Measurements from ENCODE around the gene VPS13A. TPM values are rescaled to one million over a fixed set of nuclear protein-coding genes. Genes with fewer than 3 reads are reported as not detected.

VPS13A gene
- total RNA-seq, 1 donor from 2014 or later: 19.5 TPM

DNA sequence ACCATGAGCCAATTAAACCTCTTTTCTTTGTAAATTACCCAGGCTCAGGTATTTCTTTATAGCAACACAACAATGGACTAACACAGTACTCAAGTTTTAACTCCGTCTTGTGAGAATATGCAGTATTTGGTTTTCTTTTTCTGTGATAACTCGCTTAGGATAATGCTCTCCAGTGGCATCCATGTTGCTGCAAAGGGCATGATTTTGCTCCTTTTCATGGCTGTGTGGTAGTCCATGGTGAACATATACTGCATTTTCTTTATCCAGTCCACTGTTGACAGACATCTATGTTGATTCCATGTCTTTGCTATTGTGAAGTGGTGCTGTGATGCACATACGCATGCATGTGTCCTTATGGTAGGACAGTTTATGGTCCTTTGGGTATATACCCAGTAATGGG, 10.9 kb downstream of the VPS13A start:
- H3K4me3 ChIP-seq (ENCODE audit: low read depth, low read length): no peak overlapping the region
- DNase-seq (ENCODE audit: low read depth) (no peak), FAIRE-seq (no peak)
- TF ChIP-seq, protein P1, sequence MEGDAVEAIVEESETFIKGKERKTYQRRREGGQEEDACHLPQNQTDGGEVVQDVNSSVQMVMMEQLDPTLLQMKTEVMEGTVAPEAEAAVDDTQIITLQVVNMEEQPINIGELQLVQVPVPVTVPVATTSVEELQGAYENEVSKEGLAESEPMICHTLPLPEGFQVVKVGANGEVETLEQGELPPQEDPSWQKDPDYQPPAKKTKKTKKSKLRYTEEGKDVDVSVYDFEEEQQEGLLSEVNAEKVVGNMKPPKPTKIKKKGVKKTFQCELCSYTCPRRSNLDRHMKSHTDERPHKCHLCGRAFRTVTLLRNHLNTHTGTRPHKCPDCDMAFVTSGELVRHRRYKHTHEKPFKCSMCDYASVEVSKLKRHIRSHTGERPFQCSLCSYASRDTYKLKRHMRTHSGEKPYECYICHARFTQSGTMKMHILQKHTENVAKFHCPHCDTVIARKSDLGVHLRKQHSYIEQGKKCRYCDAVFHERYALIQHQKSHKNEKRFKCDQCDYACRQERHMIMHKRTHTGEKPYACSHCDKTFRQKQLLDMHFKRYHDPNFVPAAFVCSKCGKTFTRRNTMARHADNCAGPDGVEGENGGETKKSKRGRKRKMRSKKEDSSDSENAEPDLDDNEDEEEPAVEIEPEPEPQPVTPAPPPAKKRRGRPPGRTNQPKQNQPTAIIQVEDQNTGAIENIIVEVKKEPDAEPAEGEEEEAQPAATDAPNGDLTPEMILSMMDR (IDR thresholded peaks at IDR 0.05; ENCODE audit: insufficient read depth, low read length, severe bottlenecking): no peak
- H3K36me3 ChIP-seq (ENCODE audit: control insufficient read depth, insufficient read depth, low read length): no peaks in the 10 kb centered on the region
- H3K27me3 ChIP-seq (ENCODE audit: control insufficient read depth, insufficient read depth, low read length): no peaks in the 10 kb centered on the region

DNA sequence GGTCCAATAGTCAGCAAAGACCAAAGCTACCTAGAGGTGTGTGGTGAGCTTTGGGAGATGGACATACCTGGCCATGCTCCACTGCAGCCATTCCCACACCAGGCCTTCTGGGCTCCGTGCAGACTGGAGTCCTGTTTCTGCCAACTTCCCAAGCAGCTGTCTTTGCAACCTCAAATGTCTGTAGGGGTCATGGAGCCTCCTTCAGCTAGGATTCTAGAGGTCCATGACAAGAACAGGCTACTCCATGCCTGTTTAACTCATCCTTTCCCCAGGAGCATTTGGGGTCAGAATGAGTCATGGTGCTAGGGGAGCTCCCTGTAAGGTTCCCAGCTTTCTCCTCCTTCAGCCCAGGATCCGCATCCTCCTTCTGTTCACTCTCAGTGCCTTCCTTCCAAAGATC, 17.1 kb downstream of the VPS13A start:
- Histone ChIP-seq H3K4me3 (ENCODE audit: low read depth, low read length) (no peak overlapping the region), H3K27me3 (ENCODE audit: control insufficient read depth, insufficient read depth, low read length) (no peaks in the 10 kb centered on the region), H3K36me3 (ENCODE audit: control insufficient read depth, insufficient read depth, low read length) (no peaks in the 10 kb centered on the region)
- FAIRE-seq: no peak
- TF ChIP-seq, protein P1 (IDR thresholded peaks at IDR 0.05; ENCODE audit: insufficient read depth, low read length, severe bottlenecking): no peak
- no peak for DNase-seq (ENCODE audit: low read depth)

DNA sequence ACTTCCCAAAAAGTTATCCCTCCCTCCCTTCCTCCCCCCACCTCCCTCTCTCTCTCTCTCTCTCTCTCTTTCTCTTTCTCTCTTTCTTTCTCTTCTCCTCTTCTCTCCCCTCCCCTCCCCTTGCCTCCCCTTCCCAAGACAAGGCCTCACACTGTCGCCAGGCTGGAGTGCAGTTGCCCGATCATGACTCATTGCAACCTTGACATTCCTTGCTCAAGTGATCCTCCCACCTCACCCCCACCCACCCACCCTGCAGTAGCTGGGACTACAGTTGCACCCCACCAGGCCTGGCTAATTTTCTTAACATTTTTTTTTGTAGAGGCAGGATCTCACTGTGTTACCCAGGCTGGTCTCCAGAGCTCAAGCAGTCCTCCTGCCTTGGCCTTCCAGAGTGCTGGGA, 32.8 kb downstream of the VPS13A start:
- Histone ChIP-seq H3K27me3 (ENCODE audit: control insufficient read depth, insufficient read depth, low read length) (no peaks in the 10 kb centered on the region), H3K4me3 (ENCODE audit: low read depth, low read length) (no peak overlapping the region), H3K36me3 (ENCODE audit: control insufficient read depth, insufficient read depth, low read length) (peaks cover 1% of the 10 kb centered on the region)
- TF ChIP-seq, protein P1 (IDR thresholded peaks at IDR 0.05; ENCODE audit: insufficient read depth, low read length, severe bottlenecking): no peak
- no peak for FAIRE-seq
- no peak for DNase-seq (ENCODE audit: low read depth)

DNA sequence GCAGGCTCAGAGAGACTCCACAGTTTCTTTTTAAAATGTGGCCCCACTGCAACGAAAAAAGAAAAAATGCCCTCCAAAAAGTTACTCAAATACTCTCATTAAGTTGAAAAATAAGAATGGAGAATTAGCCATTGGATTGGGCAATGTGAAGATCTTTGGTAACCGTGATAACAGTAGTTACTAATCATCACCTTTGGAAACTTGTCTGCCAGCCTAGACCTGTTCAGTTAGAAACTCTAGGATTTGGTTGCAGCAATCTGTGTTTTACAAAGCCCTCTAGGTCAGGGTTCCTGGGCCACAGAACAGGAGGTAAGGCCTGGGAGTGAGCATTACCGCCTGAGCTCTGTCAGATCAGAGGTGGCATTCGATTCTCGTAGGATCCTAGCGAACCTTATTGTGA, 34.2 kb downstream of the VPS13A start:
- FAIRE-seq: no peak
- Histone ChIP-seq H3K27me3 (ENCODE audit: control insufficient read depth, insufficient read depth, low read length) (no peaks in the 10 kb centered on the region), H3K4me3 (ENCODE audit: low read depth, low read length) (no peak overlapping the region), H3K36me3 (ENCODE audit: control insufficient read depth, insufficient read depth, low read length) (peaks cover 1% of the 10 kb centered on the region)
- DNase-seq (ENCODE audit: low read depth): peak; percentile 61
- TF ChIP-seq, protein P1 (IDR thresholded peaks at IDR 0.05; ENCODE audit: insufficient read depth, low read length, severe bottlenecking): no peak

DNA sequence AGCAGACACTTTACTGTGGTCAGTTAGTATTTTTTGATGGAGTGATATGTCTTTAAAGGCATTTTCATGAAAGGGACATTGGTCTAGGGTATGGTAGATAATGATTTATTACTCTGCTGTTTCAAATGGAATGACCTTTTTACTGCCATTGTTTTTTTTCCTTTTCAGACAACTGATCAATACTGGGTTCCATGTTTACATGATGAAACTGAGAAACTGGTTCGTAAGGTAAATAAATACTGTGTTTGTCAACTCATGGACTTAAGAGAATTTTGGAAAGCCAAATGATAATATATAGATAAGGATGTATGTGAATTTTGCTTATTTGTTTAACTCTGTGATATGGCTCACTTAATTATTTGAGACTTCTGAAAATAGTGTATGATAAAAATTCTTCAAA, 35.5 kb downstream of the VPS13A start:
- peaks cover 1% of the 10 kb centered on the region for H3K36me3 ChIP-seq (ENCODE audit: control insufficient read depth, insufficient read depth, low read length)
- TF ChIP-seq, protein P1 (IDR thresholded peaks at IDR 0.05; ENCODE audit: insufficient read depth, low read length, severe bottlenecking): no peak

DNA sequence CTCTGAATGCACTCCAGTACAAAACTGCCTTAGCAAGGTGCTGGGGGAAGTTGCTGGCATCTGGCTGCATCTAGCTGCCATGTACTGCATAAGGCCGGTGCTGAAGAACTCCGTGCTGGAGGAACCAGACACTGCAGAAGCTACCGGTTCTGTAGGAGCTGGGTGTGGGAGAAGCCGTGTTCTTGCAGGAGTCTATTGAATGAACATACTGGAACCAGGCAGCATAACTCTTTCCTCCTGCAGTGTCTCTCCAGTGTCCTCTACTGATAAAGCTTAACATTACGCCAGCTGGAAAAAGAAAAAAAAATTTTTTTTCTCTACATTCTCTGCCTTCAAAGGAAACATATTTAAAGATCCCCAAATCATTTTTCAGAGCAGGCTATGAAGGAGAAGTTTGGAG, 38.5 kb downstream of the VPS13A start:
- no peaks in the 10 kb centered on the region for H3K27me3 ChIP-seq (ENCODE audit: control insufficient read depth, insufficient read depth, low read length)
- no peak overlapping the region for H3K4me3 ChIP-seq (ENCODE audit: low read depth, low read length)
- FAIRE-seq (no peak), DNase-seq (ENCODE audit: low read depth) (no peak)
- H3K36me3 ChIP-seq (ENCODE audit: control insufficient read depth, insufficient read depth, low read length): peaks cover 1% of the 10 kb centered on the region
- TF ChIP-seq, protein P1 (IDR thresholded peaks at IDR 0.05; ENCODE audit: insufficient read depth, low read length, severe bottlenecking): peak; percentile 22

More for the DNA sequence above, 35.5 kb downstream of the VPS13A start:
- FAIRE-seq: no peak
- no peak for DNase-seq (ENCODE audit: low read depth)
- H3K4me3 ChIP-seq (ENCODE audit: low read depth, low read length): no peak overlapping the region
- no peaks in the 10 kb centered on the region for H3K27me3 ChIP-seq (ENCODE audit: control insufficient read depth, insufficient read depth, low read length)

Measured in bronchial epithelial cell (primary cell).